ENCODE measurements around the gene TGFBR3. TPM values are rescaled to one million over a fixed set of nuclear protein-coding genes. Genes with fewer than 3 reads are reported as not detected.

Gene TGFBR3
- total RNA-seq, 1 experiment from 2014 or later: 14.5 TPM

GRCh38 chr1:91655912-91656449 lies 230.0 kb downstream of the TGFBR3 start:
- Histone ChIP-seq H3K9me3 (ENCODE audit: control insufficient read depth, insufficient read depth, low read depth, low read length) (no peaks in the 10 kb centered on the region), H3K27ac (ENCODE audit: low read length) (no peak overlapping the region), H3K4me1 (ENCODE audit: control insufficient read depth, insufficient read depth, low read length) (no peaks in the 10 kb centered on the region), H3K36me3 (ENCODE audit: control insufficient read depth, insufficient read depth, low read length) (no peaks in the 10 kb centered on the region), H3K4me3 (ENCODE audit: low read depth in 2 of 2, low read length in 2 of 2) (no peak overlapping the region), H3K27me3 (ENCODE audit: control insufficient read depth, insufficient read depth, low read length) (no peaks in the 10 kb centered on the region)
- DNase-seq (ENCODE audit: low read depth, low spot score) (no peak), ATAC-seq (no peak)
- in situ Hi-C loops (cut with HindIII; ENCODE audit: low pct_unique_long_range_greater_than_20kb, low sequenced_read_pairs): no loop called here
- CTCF ChIA-PET: no interaction called here
- intact Hi-C loops (cut with micrococcal nuclease; ENCODE audit: unreplicated experiment): no loop called here
- TF ChIP-seq POLR2AphosphoS5 (IDR thresholded peaks at IDR 0.05; ENCODE audit: low read depth, low read length) (no peak), REST (IDR thresholded peaks at IDR 0.05; ENCODE audit: insufficient read depth in 1 of 2, low read depth in 2 of 2, low read length in 1 of 2) (no peak), TCF7L2 (IDR thresholded peaks at IDR 0.05; ENCODE audit: low read depth, low read length) (no peak), SIN3A (IDR thresholded peaks at IDR 0.05; ENCODE audit: borderline replicate concordance, insufficient read depth, low read depth, low read length) (no peak), CTCF (IDR thresholded peaks at IDR 0.05) (no peak)
- POLR2A ChIA-PET: no interaction called here
- no TSS peak for BruUV-seq (replicated peaks)

GRCh38 chr1:91653183-91653582 lies 232.8 kb downstream of the TGFBR3 start:
- Histone ChIP-seq H3K4me3 (ENCODE audit: low read depth in 2 of 2, low read length in 2 of 2) (no peak overlapping the region), H3K36me3 (ENCODE audit: control insufficient read depth, insufficient read depth, low read length) (no peaks in the 10 kb centered on the region), H3K4me1 (ENCODE audit: control insufficient read depth, insufficient read depth, low read length) (no peaks in the 10 kb centered on the region), H3K27ac (ENCODE audit: low read length) (no peak overlapping the region), H3K27me3 (ENCODE audit: control insufficient read depth, insufficient read depth, low read length) (no peaks in the 10 kb centered on the region), H3K9me3 (ENCODE audit: control insufficient read depth, insufficient read depth, low read depth, low read length) (no peaks in the 10 kb centered on the region)
- DNase-seq (ENCODE audit: low read depth, low spot score) (no peak), ATAC-seq (no peak)
- intact Hi-C loops (cut with micrococcal nuclease; ENCODE audit: unreplicated experiment): no loop called here
- no TSS peak for BruUV-seq (replicated peaks)
- CTCF ChIA-PET: no interaction called here
- POLR2A ChIA-PET: no interaction called here
- in situ Hi-C loops (cut with HindIII; ENCODE audit: low pct_unique_long_range_greater_than_20kb, low sequenced_read_pairs): no loop called here
- TF ChIP-seq SIN3A (IDR thresholded peaks at IDR 0.05; ENCODE audit: borderline replicate concordance, insufficient read depth, low read depth, low read length) (no peak), REST (IDR thresholded peaks at IDR 0.05; ENCODE audit: insufficient read depth in 1 of 2, low read depth in 2 of 2, low read length in 1 of 2) (no peak), TCF7L2 (IDR thresholded peaks at IDR 0.05; ENCODE audit: low read depth, low read length) (no peak), CTCF (IDR thresholded peaks at IDR 0.05) (no peak), POLR2AphosphoS5 (IDR thresholded peaks at IDR 0.05; ENCODE audit: low read depth, low read length) (no peak)

Data from Panc1 (cell line).